ENCODE data around the gene PQBP1. TPM values are rescaled to one million over a fixed set of nuclear protein-coding genes. Genes with fewer than 3 reads are reported as not detected.

PQBP1 gene
- polyA plus RNA-seq, 1 donor (not counting 4 experiments of a cell fraction or from before 2014, with no cell fraction given) = 79.0 TPM

- H2AFZ ChIP-seq (ENCODE audit: control insufficient read depth, low read length) = peak overlapping the region; percentile 78
- H3K27ac ChIP-seq (ENCODE audit: control insufficient read depth, insufficient read depth, low read length) = no peak overlapping the region
- TF ChIP-seq CTCF (optimal IDR thresholded peaks at IDR 0.05 in 1 of 3, IDR thresholded peaks at IDR 0.05 in 1 of 3, conservative IDR thresholded peaks at IDR 0.05 in 1 of 3; ENCODE audit: extremely low read depth in 1 of 3, insufficient read depth in 2 of 3, low read length in 3 of 3) (no peak), EZH2 (IDR thresholded peaks at IDR 0.05; ENCODE audit: low read length) (no peak)
- H3K9ac ChIP-seq (ENCODE audit: control insufficient read depth, extremely low read depth, insufficient read depth, low read length) = peak overlapping the region; percentile 13
- no peaks in the 10 kb centered on the region for H3K4me1 ChIP-seq (ENCODE audit: control insufficient read depth, extremely low read depth, insufficient read depth, low read length)
- dilution Hi-C loops (cut with MboI; ENCODE audit: extremely low pct_ligation_motif_present, low sequenced_read_pairs) = no loop called here
- FAIRE-seq = no peak
- H3K9me1 ChIP-seq (ENCODE audit: control insufficient read depth, extremely low read depth, insufficient read depth, low read length) = no peaks in the 10 kb centered on the region
- H3K4me2 ChIP-seq (ENCODE audit: control insufficient read depth, extremely low read depth, insufficient read depth, low read depth, low read length) = peak overlapping the region; percentile 63
- H3K9me3 ChIP-seq (ENCODE audit: control insufficient read depth, low read depth, low read length) = no peaks in the 10 kb centered on the region
- H3K79me2 ChIP-seq (ENCODE audit: control insufficient read depth, insufficient read depth, low read length) = peaks cover 4% of the 10 kb centered on the region
- H3K36me3 ChIP-seq (ENCODE audit: control insufficient read depth in 2 of 2, extremely low read depth in 1 of 2, insufficient read depth in 2 of 2, low read length in 2 of 2) = no peaks in the 10 kb centered on the region
- peak overlapping the region; percentile 41 to 63 (median 57) for H3K4me3 ChIP-seq (ENCODE audit: control insufficient read depth in 2 of 3, extremely low read depth in 1 of 3, insufficient read depth in 2 of 3, low read depth in 1 of 3, low read length in 3 of 3)
- H4K20me1 ChIP-seq (ENCODE audit: control insufficient read depth, extremely low read depth, insufficient read depth, low read length) = no peaks in the 10 kb centered on the region
- DNase-seq (ENCODE audit: low read depth, low spot score) = no peak
- no peaks in the 10 kb centered on the region for H3K27me3 ChIP-seq (ENCODE audit: control insufficient read depth, extremely low read depth, insufficient read depth, low read length)
Observed at GRCh38 chrX:48890934-48891401, 6.8 kb upstream of the PQBP1 start.

DNA sequence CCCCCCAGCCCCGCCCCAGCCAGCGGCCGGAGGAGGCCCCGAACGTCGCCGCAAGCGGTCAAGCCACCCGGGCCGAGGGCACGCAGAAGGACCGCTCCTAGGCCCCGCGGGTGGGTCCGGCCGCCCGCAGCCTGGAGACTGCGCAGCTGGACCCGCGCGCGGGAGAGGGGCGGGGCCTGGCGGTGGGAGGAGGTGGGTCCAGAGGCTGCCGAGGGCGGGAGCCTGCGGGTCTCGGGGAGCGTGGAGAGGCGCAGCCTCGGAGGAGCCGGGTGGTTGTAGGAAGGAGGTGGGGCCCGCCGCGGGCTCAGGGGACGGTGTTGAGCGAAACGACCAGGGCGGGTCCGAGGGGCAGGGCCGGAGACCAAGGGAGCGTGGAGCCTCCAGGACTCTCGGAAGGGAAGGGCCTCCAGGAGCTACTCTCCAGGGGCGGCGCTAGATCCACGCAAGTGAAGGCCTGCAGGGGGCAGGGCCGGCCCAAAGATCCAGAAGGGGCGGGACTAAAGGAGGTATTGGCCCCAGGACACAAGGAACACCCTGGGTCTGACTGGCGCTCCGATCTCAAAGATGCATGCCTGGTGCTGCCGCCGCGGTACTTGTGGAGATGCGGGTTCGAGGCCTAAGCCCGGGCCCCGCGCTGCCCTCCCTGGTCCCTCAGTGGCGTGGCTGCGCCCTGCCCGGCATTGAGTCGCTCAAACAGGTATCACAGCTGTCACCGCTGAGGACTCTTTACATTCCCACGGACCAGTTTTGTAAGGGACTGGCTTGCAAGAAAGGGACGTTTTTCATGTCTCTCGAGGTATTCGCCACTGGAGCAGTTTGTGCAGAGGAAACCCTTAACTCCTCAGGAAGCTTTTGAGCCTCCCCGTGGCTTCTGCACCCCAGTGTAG lies 6.1 kb upstream of the PQBP1 start:
- Histone ChIP-seq H3K27me3 (ENCODE audit: control insufficient read depth, extremely low read depth, insufficient read depth, low read length) (no peaks in the 10 kb centered on the region), H3K36me3 (ENCODE audit: control insufficient read depth in 2 of 2, extremely low read depth in 1 of 2, insufficient read depth in 2 of 2, low read length in 2 of 2) (no peaks in the 10 kb centered on the region), H2AFZ (ENCODE audit: control insufficient read depth, low read length) (no peak overlapping the region), H3K27ac (ENCODE audit: control insufficient read depth, insufficient read depth, low read length) (no peak overlapping the region), H3K4me1 (ENCODE audit: control insufficient read depth, extremely low read depth, insufficient read depth, low read length) (peaks cover 3% of the 10 kb centered on the region), H3K9ac (ENCODE audit: control insufficient read depth, extremely low read depth, insufficient read depth, low read length) (peak overlapping the region; percentile 13), H3K9me1 (ENCODE audit: control insufficient read depth, extremely low read depth, insufficient read depth, low read length) (no peaks in the 10 kb centered on the region), H3K4me2 (ENCODE audit: control insufficient read depth, extremely low read depth, insufficient read depth, low read depth, low read length) (peak overlapping the region; percentile 63), H3K9me3 (ENCODE audit: control insufficient read depth, low read depth, low read length) (no peaks in the 10 kb centered on the region), H3K4me3 (ENCODE audit: control insufficient read depth in 2 of 3, extremely low read depth in 1 of 3, insufficient read depth in 2 of 3, low read depth in 1 of 3, low read length in 3 of 3) (peak overlapping the region; percentile 41 to 63 (median 57)), H3K79me2 (ENCODE audit: control insufficient read depth, insufficient read depth, low read length) (peaks cover 7% of the 10 kb centered on the region), H4K20me1 (ENCODE audit: control insufficient read depth, extremely low read depth, insufficient read depth, low read length) (no peaks in the 10 kb centered on the region)
- DNase-seq (ENCODE audit: low read depth, low spot score) = no peak
- dilution Hi-C loops (cut with MboI; ENCODE audit: extremely low pct_ligation_motif_present, low sequenced_read_pairs) = no loop called here
- peak; percentile 41 for FAIRE-seq
- TF ChIP-seq EZH2 (IDR thresholded peaks at IDR 0.05; ENCODE audit: low read length) (no peak), CTCF (optimal IDR thresholded peaks at IDR 0.05 in 1 of 3, IDR thresholded peaks at IDR 0.05 in 1 of 3, conservative IDR thresholded peaks at IDR 0.05 in 1 of 3; ENCODE audit: extremely low read depth in 1 of 3, insufficient read depth in 2 of 3, low read length in 3 of 3) (peak; percentile 34 to 48 (median 41))

Data from keratinocyte (primary cell).